Measurements from ENCODE around the gene TNN.

- no peak for TF ChIP-seq CTCF (IDR thresholded peaks at IDR 0.05)
- no peak for TF ChIP-seq EP300 (IDR thresholded peaks at IDR 0.05)
- TF ChIP-seq POLR2A (IDR thresholded peaks at IDR 0.05) = no peak
These were observed 79.9 kb downstream of the TNN start for GRCh38 chr1:175147569-175147968.

Measured in ovary (tissue), 3 donors.